Uterus (tissue), 4 donors: ENCODE results near the gene DYRK3. TPM values are rescaled to one million over a fixed set of nuclear protein-coding genes. Genes with fewer than 3 reads are reported as not detected.

Source experiments
- DNase-seq, 2 donors: peaks; one replicate each; pipeline ENCODE4 v3.0.0-alpha.2; 2019 to 2020
- H3K27ac ChIP-seq, 2 donors: fragments of 200-600 bp; sonication (generic); 1 replicate in 1 of 2; 2 replicates in 1 of 2; pipeline ENCODE4 v1.5.1; 2016 to 2018
- H3K27me3 ChIP-seq, 2 donors: fragments of 200-600 bp; sonication (generic); one replicate each; pipeline ENCODE4 v1.5.1; 2018 to 2019; ENCODE audit warnings: control low read depth in 1 of 2
- H3K36me3 ChIP-seq, 2 donors: fragments of 200-600 bp; sonication (generic); one replicate each; pipeline ENCODE4 v1.5.1; 2019; ENCODE audit warnings: control low read depth in 1 of 2
- H3K4me1 ChIP-seq, 2 donors: fragments of 200-600 bp; sonication (generic); one replicate each; pipeline ENCODE4 v1.5.1; 2018 to 2019; ENCODE audit warnings: control low read depth in 1 of 2
- H3K4me3 ChIP-seq, 2 donors: fragments of 200-600 bp; sonication (generic); 1 replicate in 1 of 2; 2 replicates in 1 of 2; pipeline ENCODE4 v1.5.1; 2018 to 2019; ENCODE audit warnings: mild to moderate bottlenecking in 1 of 2
- H3K9me3 ChIP-seq, 2 donors: fragments of 200-600 bp; sonication (generic); one replicate each; pipeline ENCODE4 v1.5.1; 2019; ENCODE audit warnings: control low read depth in 1 of 2
- POLR2A ChIP-seq, 2 donors: fragments of 450-650 bp; IDR thresholded peaks; one replicate each; pipeline ENCODE4 v1.6.1; 2016; ENCODE audit warnings: antibody characterized with exemption in 2 of 2, mild to moderate bottlenecking in 1 of 2, moderate library complexity in 1 of 2
- intact Hi-C: fragments of 100-400 bp; cut with DNase I; formaldehyde crosslinking; loops from one replicate; pipeline ENCODE4 v1.15.1; 2023; ENCODE audit warnings: low total_unique reads
- total RNA-seq, 4 donors: library from RNA; depleted of rRNA in 3 of 4; stranded (reverse); fragments of >200 nt in 3 of 4; gene quantifications; one replicate each; pipeline versions ENCODE4 v1.1.0 to v1.2.4, GENCODE V29; 2014 to 2023
- TF ChIP-seq, protein P1 (sequence below), 4 experiments: fragments of 200-600 bp in 2 of 4; fragments of 450-650 bp in 2 of 4; sonication (generic) in 2 of 4; IDR thresholded peaks; one replicate each; pipeline ENCODE4 v1.5.1; 2016 to 2019; ENCODE audit warnings: antibody characterized with exemption in 4 of 4, mild to moderate bottlenecking in 2 of 4, moderate library complexity in 1 of 4
- donor health status: DM: yes; HTN: yes; CAD: no.

DYRK3 gene
- total RNA-seq, 4 donors from 2014 or later = 10.8 to 24.7 (median 14.7) TPM

- H3K9me3 ChIP-seq = no peaks in the 10 kb centered on the region
- H3K4me3 ChIP-seq = no peak overlapping the region
- H3K4me1 ChIP-seq = peaks cover 12 to 29% of the 10 kb centered on the region in 2 donors
- no peaks in the 10 kb centered on the region for H3K36me3 ChIP-seq
- DNase-seq = no peak
- H3K27ac ChIP-seq = no peak overlapping the region
- TF ChIP-seq, protein P1, sequence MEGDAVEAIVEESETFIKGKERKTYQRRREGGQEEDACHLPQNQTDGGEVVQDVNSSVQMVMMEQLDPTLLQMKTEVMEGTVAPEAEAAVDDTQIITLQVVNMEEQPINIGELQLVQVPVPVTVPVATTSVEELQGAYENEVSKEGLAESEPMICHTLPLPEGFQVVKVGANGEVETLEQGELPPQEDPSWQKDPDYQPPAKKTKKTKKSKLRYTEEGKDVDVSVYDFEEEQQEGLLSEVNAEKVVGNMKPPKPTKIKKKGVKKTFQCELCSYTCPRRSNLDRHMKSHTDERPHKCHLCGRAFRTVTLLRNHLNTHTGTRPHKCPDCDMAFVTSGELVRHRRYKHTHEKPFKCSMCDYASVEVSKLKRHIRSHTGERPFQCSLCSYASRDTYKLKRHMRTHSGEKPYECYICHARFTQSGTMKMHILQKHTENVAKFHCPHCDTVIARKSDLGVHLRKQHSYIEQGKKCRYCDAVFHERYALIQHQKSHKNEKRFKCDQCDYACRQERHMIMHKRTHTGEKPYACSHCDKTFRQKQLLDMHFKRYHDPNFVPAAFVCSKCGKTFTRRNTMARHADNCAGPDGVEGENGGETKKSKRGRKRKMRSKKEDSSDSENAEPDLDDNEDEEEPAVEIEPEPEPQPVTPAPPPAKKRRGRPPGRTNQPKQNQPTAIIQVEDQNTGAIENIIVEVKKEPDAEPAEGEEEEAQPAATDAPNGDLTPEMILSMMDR (IDR thresholded peaks at IDR 0.05) = no peak
- no peak for TF ChIP-seq POLR2A (IDR thresholded peaks at IDR 0.05)
- intact Hi-C loops = no loop called here
- H3K27me3 ChIP-seq = no peaks in the 10 kb centered on the region
These were observed 55.2 kb downstream of the DYRK3 start for GRCh38 chr1:206690516-206690915.

- no peak for DNase-seq
- no peaks in the 10 kb centered on the region for H3K9me3 ChIP-seq
- no peak overlapping the region for H3K4me3 ChIP-seq
- H3K4me1 ChIP-seq = peaks cover 12 to 29% of the 10 kb centered on the region in 2 donors
- no peak for TF ChIP-seq POLR2A (IDR thresholded peaks at IDR 0.05)
- TF ChIP-seq, protein P1 (IDR thresholded peaks at IDR 0.05) = no peak
- no peaks in the 10 kb centered on the region for H3K36me3 ChIP-seq
- no peaks in the 10 kb centered on the region for H3K27me3 ChIP-seq
- intact Hi-C loops = no loop called here
- peak overlapping the region in 1 of 2 donors; percentile 61 for H3K27ac ChIP-seq
These were observed 56.3 kb downstream of the DYRK3 start for GRCh38 chr1:206691604-206692003.

DNA sequence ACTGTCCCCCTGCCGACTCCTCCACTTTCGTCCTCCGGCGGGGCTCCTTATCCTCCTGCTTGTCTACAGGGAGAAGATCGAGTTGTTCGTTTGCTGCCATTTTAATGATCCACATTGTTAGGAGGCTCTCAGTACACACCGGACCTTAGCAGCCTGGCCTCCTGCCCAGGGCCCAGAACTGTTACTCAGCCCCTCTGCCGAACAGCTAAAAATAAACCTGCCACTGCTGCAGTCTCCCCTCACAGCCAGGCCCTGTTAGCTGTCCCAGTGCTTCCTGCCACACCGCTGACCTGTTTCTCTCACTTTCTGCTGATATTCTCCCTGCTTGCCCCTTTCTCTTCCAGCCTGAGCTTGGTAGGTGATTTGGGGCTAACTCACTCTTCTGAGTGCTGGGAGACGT is 57.7 kb downstream of the DYRK3 start:
- Histone ChIP-seq H3K27me3 (no peaks in the 10 kb centered on the region), H3K9me3 (no peaks in the 10 kb centered on the region), H3K4me3 (peak overlapping the region in 1 of 2 donors; percentile 2), H3K36me3 (no peaks in the 10 kb centered on the region), H3K4me1 (peaks cover 12 to 23% of the 10 kb centered on the region in 2 donors), H3K27ac (peak overlapping the region; percentile 61 to 70)
- TF ChIP-seq, protein P1 (IDR thresholded peaks at IDR 0.05) = no peak
- TF ChIP-seq POLR2A (IDR thresholded peaks at IDR 0.05) = no peak
- intact Hi-C loops = no loop called here
- DNase-seq = peak; percentile 79 to 82

DNA sequence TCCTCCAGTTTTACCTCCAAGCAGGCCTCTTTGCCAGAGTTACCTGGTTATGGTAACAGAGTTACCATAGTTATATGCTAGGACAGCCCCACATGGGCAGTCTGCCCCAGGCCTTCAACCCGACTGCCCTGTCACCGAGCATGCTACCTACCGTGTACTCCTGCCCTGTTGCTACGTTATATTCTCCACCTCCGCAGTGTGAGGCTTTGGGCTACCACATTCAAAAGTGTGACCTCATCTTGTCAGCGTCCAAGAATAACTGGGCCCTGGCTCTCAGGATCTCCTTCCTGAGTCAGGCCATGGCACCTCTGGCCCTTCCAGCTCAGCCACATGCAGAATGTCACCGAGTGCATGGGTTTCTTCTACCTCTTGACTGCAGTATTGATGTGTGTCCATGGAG is 58.3 kb downstream of the DYRK3 start:
- H3K4me3 ChIP-seq = no peak overlapping the region
- H3K36me3 ChIP-seq = no peaks in the 10 kb centered on the region
- H3K27me3 ChIP-seq = no peaks in the 10 kb centered on the region
- peak overlapping the region; percentile 61 to 70 for H3K27ac ChIP-seq
- DNase-seq = no peak
- peaks cover 12 to 17% of the 10 kb centered on the region in 2 donors for H3K4me1 ChIP-seq
- intact Hi-C loops = no loop called here
- no peaks in the 10 kb centered on the region for H3K9me3 ChIP-seq
- TF ChIP-seq POLR2A (IDR thresholded peaks at IDR 0.05) = no peak
- TF ChIP-seq, protein P1 (IDR thresholded peaks at IDR 0.05) = no peak

- Histone ChIP-seq H3K4me1 (peaks cover 12 to 13% of the 10 kb centered on the region in 2 donors), H3K27me3 (no peaks in the 10 kb centered on the region), H3K9me3 (no peaks in the 10 kb centered on the region), H3K27ac (peak overlapping the region in 1 of 2 donors; percentile 61), H3K4me3 (no peak overlapping the region), H3K36me3 (no peaks in the 10 kb centered on the region)
- TF ChIP-seq, protein P1 (IDR thresholded peaks at IDR 0.05) = no peak
- TF ChIP-seq POLR2A (IDR thresholded peaks at IDR 0.05) = no peak
- intact Hi-C loops = no loop called here
- no peak for DNase-seq
These were observed 59.1 kb downstream of the DYRK3 start for GRCh38 chr1:206694171-206695124.
